ENCODE results near the gene FHL1. TPM values are rescaled to one million over a fixed set of nuclear protein-coding genes. Genes with fewer than 3 reads are reported as not detected.

The FHL1 gene
- total RNA-seq, 1 donor, result 51.8 TPM

GRCh38 chrX:136185401-136186022, 38.2 kb downstream of the FHL1 start:
- no peak for TF ChIP-seq CTCF (IDR thresholded peaks at IDR 0.05; ENCODE audit: extremely low read depth, low read depth, low read length)
- Histone ChIP-seq H3K4me3 (ENCODE audit: insufficient read depth, low read length) (no peak overlapping the region), H3K4me2 (ENCODE audit: insufficient read depth, low read length) (peak overlapping the region; percentile 39), H2AFZ (ENCODE audit: low read length) (no peak overlapping the region), H3K79me2 (ENCODE audit: insufficient read depth, low read length) (no peaks in the 10 kb centered on the region), H3K27me3 (ENCODE audit: insufficient read depth, low read length) (no peaks in the 10 kb centered on the region), H3K27ac (ENCODE audit: low read depth, low read length) (peak overlapping the region; percentile 40), H4K20me1 (ENCODE audit: insufficient read depth, low read length) (no peaks in the 10 kb centered on the region), H3K36me3 (ENCODE audit: insufficient read depth, low read length) (no peaks in the 10 kb centered on the region), H3K9me3 (ENCODE audit: low read depth, low read length) (no peaks in the 10 kb centered on the region), H3K4me1 (ENCODE audit: insufficient read depth, low read length) (peaks cover 18% of the 10 kb centered on the region)
- DNase-seq (ENCODE audit: insufficient read length, low spot score, missing footprints), result no peak

- Histone ChIP-seq H3K36me3 (ENCODE audit: insufficient read depth, low read length) (no peaks in the 10 kb centered on the region), H3K9me3 (ENCODE audit: low read depth, low read length) (no peaks in the 10 kb centered on the region), H2AFZ (ENCODE audit: low read length) (no peak overlapping the region), H3K4me1 (ENCODE audit: insufficient read depth, low read length) (peaks cover 18% of the 10 kb centered on the region), H3K4me2 (ENCODE audit: insufficient read depth, low read length) (peak overlapping the region; percentile 39), H3K4me3 (ENCODE audit: insufficient read depth, low read length) (no peak overlapping the region), H3K27ac (ENCODE audit: low read depth, low read length) (peak overlapping the region; percentile 40), H3K27me3 (ENCODE audit: insufficient read depth, low read length) (no peaks in the 10 kb centered on the region), H3K79me2 (ENCODE audit: insufficient read depth, low read length) (no peaks in the 10 kb centered on the region), H4K20me1 (ENCODE audit: insufficient read depth, low read length) (no peaks in the 10 kb centered on the region)
- no peak for DNase-seq (ENCODE audit: insufficient read length, low spot score, missing footprints)
- TF ChIP-seq CTCF (IDR thresholded peaks at IDR 0.05; ENCODE audit: extremely low read depth, low read depth, low read length), result no peak
Observed at GRCh38 chrX:136186023-136186413, 38.7 kb downstream of the FHL1 start.

GRCh38 chrX:136189222-136189621, 41.9 kb downstream of the FHL1 start:
- H3K9me3 ChIP-seq (ENCODE audit: low read depth, low read length), result no peaks in the 10 kb centered on the region
- no peak overlapping the region for H3K4me3 ChIP-seq (ENCODE audit: insufficient read depth, low read length)
- H4K20me1 ChIP-seq (ENCODE audit: insufficient read depth, low read length), result no peaks in the 10 kb centered on the region
- TF ChIP-seq CTCF (IDR thresholded peaks at IDR 0.05; ENCODE audit: extremely low read depth, low read depth, low read length), result no peak
- H3K27ac ChIP-seq (ENCODE audit: low read depth, low read length), result no peak overlapping the region
- peaks cover 33% of the 10 kb centered on the region for H3K4me1 ChIP-seq (ENCODE audit: insufficient read depth, low read length)
- no peaks in the 10 kb centered on the region for H3K79me2 ChIP-seq (ENCODE audit: insufficient read depth, low read length)
- H3K27me3 ChIP-seq (ENCODE audit: insufficient read depth, low read length), result no peaks in the 10 kb centered on the region
- H3K36me3 ChIP-seq (ENCODE audit: insufficient read depth, low read length), result no peaks in the 10 kb centered on the region
- no peak for DNase-seq (ENCODE audit: insufficient read length, low spot score, missing footprints)
- H3K4me2 ChIP-seq (ENCODE audit: insufficient read depth, low read length), result no peak overlapping the region
- H2AFZ ChIP-seq (ENCODE audit: low read length), result no peak overlapping the region

GRCh38 chrX:136190038-136190713, 42.8 kb downstream of the FHL1 start:
- Histone ChIP-seq H3K27ac (ENCODE audit: low read depth, low read length) (no peak overlapping the region), H3K79me2 (ENCODE audit: insufficient read depth, low read length) (no peaks in the 10 kb centered on the region), H2AFZ (ENCODE audit: low read length) (no peak overlapping the region), H4K20me1 (ENCODE audit: insufficient read depth, low read length) (no peaks in the 10 kb centered on the region), H3K4me2 (ENCODE audit: insufficient read depth, low read length) (no peak overlapping the region), H3K4me3 (ENCODE audit: insufficient read depth, low read length) (no peak overlapping the region), H3K27me3 (ENCODE audit: insufficient read depth, low read length) (no peaks in the 10 kb centered on the region), H3K9me3 (ENCODE audit: low read depth, low read length) (no peaks in the 10 kb centered on the region), H3K36me3 (ENCODE audit: insufficient read depth, low read length) (no peaks in the 10 kb centered on the region), H3K4me1 (ENCODE audit: insufficient read depth, low read length) (peaks cover 29% of the 10 kb centered on the region)
- TF ChIP-seq CTCF (IDR thresholded peaks at IDR 0.05; ENCODE audit: extremely low read depth, low read depth, low read length), result no peak
- no peak for DNase-seq (ENCODE audit: insufficient read length, low spot score, missing footprints)

Measured in osteoblast (primary cell).